Trophoblast cell (in vitro differentiated cells and primary cell): ENCODE measurements around the gene BPIFA3. TPM values are rescaled to one million over a fixed set of nuclear protein-coding genes. Genes with fewer than 3 reads are reported as not detected.

Experiments used
- DNase-seq, 2 donors: peaks; one replicate each; pipeline ENCODE4 v3.0.0-alpha.2; 2016
- H2AFZ ChIP-seq: 2 replicates; pipeline ENCODE4 v1.6.1; 2013; ENCODE audit warnings: low read length, moderate library complexity, mild to moderate bottlenecking; ENCODE audit not compliant: insufficient read depth, poor library complexity
- H2AK5ac ChIP-seq: 2 replicates; pipeline ENCODE4 v1.6.1; 2013; ENCODE audit warnings: mild to moderate bottlenecking, low read length
- H2BK120ac ChIP-seq: 2 replicates; pipeline ENCODE4 v1.6.1; 2013; ENCODE audit warnings: low read length, mild to moderate bottlenecking, moderate library complexity; ENCODE audit not compliant: insufficient read depth, poor library complexity
- H2BK12ac ChIP-seq: 2 replicates; pipeline ENCODE4 v1.6.1; 2013; ENCODE audit warnings: mild to moderate bottlenecking, low read length, moderate library complexity
- H2BK5ac ChIP-seq: 2 replicates; pipeline ENCODE4 v1.6.1; 2013; ENCODE audit warnings: low read length, low read depth, moderate library complexity, mild to moderate bottlenecking; ENCODE audit not compliant: poor library complexity
- H3K14ac ChIP-seq: 2 replicates; pipeline ENCODE4 v1.6.1; 2013; ENCODE audit warnings: mild to moderate bottlenecking, low read length
- H3K18ac ChIP-seq: 2 replicates; pipeline ENCODE4 v1.6.1; 2013; ENCODE audit warnings: mild to moderate bottlenecking, low read length
- H3K23ac ChIP-seq: 2 replicates; pipeline ENCODE4 v1.6.1; 2013; ENCODE audit warnings: low read length
- H3K27ac ChIP-seq: 2 replicates; pipeline ENCODE4 v1.5.1; 2013; ENCODE audit warnings: low read depth, mild to moderate bottlenecking, inconsistent platforms, low read length, moderate library complexity
- H3K27me3 ChIP-seq: 2 replicates; pipeline ENCODE4 v1.6.1; 2013; ENCODE audit warnings: inconsistent platforms, mild to moderate bottlenecking, low read length, moderate library complexity; ENCODE audit not compliant: insufficient read depth
- H3K36me3 ChIP-seq, 2 experiments: 1 replicate in 1 of 2; 2 replicates in 1 of 2; pipeline ENCODE4 v1.6.1; 2013; ENCODE audit warnings: low read length in 2 of 2, mild to moderate bottlenecking in 2 of 2, moderate library complexity in 1 of 2; ENCODE audit not compliant: insufficient read depth in 2 of 2, control insufficient read depth in 1 of 2
- H3K4ac ChIP-seq: 2 replicates; pipeline ENCODE4 v1.6.1; 2013; ENCODE audit warnings: low read depth, mild to moderate bottlenecking, low read length, moderate library complexity
- H3K4me1 ChIP-seq, 2 experiments: 1 replicate in 1 of 2; 2 replicates in 1 of 2; pipeline ENCODE4 v1.6.1; 2013; ENCODE audit warnings: low read length in 2 of 2, mild to moderate bottlenecking in 2 of 2, moderate library complexity in 1 of 2; ENCODE audit not compliant: insufficient read depth in 2 of 2, control insufficient read depth in 1 of 2
- H3K4me2 ChIP-seq: 2 replicates; pipeline ENCODE4 v1.6.1; 2013; ENCODE audit warnings: inconsistent platforms, mild to moderate bottlenecking, low read length, moderate library complexity
- H3K4me3 ChIP-seq: 2 replicates; pipeline ENCODE4 v1.5.1; 2013; ENCODE audit warnings: mild to moderate bottlenecking, low read depth, low read length, inconsistent platforms
- H3K79me1 ChIP-seq: one replicate; pipeline ENCODE4 v1.6.1; 2013; ENCODE audit warnings: low read length
- H3K79me2 ChIP-seq: 2 replicates; pipeline ENCODE4 v1.6.1; 2013; ENCODE audit warnings: low read length, mild to moderate bottlenecking; ENCODE audit not compliant: control insufficient read depth, insufficient read depth, poor library complexity
- H3K9ac ChIP-seq: 2 replicates; pipeline ENCODE4 v1.6.1; 2013; ENCODE audit warnings: mild to moderate bottlenecking, low read length
- H3K9me3 ChIP-seq: 2 replicates; pipeline ENCODE4 v1.6.1; 2013; ENCODE audit warnings: low read depth, mild to moderate bottlenecking, control low read depth, inconsistent platforms, low read length; ENCODE audit not compliant: insufficient read depth
- H4K12ac ChIP-seq: 2 replicates; pipeline ENCODE4 v1.6.1; 2013; ENCODE audit warnings: low read depth, mild to moderate bottlenecking, low read length, moderate library complexity
- H4K8ac ChIP-seq: 2 replicates; pipeline ENCODE4 v1.6.1; 2013; ENCODE audit warnings: low read depth, mild to moderate bottlenecking, low read length, moderate library complexity
- H4K91ac ChIP-seq: one replicate; pipeline ENCODE4 v1.6.1; 2013; ENCODE audit warnings: low read depth, mild to moderate bottlenecking, low read length, moderate library complexity
- WGBS: extraction: QIAGEN DNeasy Blood & Tissue Kit; methylation state at CpG from one replicate; pipeline ENCODE4 v1.1.7; 2013; ENCODE audit warnings: missing lambda C conversion rate; ENCODE audit not compliant: insufficient read length, insufficient coverage; ENCODE audit errors: extremely low coverage; 5-methylcytosine and 5-hydroxymethylcytosine counted together
- polyA plus RNA-seq: library from polyadenylated mRNA; stranded (reverse); fragments of 200-250 nt; gene quantifications from 2 replicates; pipeline ENCODE4 v1.2.3, GENCODE V29; 2013

Gene BPIFA3
- not detected in 2 replicates for polyA plus RNA-seq

- Histone ChIP-seq H3K18ac (no peak within 1 kb of the TSS), H3K4ac (no peak within 1 kb of the TSS), H3K9ac (no peak within 1 kb of the TSS), H4K8ac (no peak within 1 kb of the TSS), H3K79me2 (no peaks in the 10 kb centered on the region), H3K4me3 (no peak within 1 kb of the TSS), H2AFZ (no peak within 1 kb of the TSS), H3K4me1 (no peaks in the 10 kb centered on the region), H3K79me1 (no peaks in the 10 kb centered on the region), H2BK120ac (no peak within 1 kb of the TSS), H3K14ac (no peak within 1 kb of the TSS), H2BK5ac (no peak within 1 kb of the TSS), H4K12ac (no peak within 1 kb of the TSS), H3K23ac (no peak within 1 kb of the TSS), H3K27ac (no peak within 1 kb of the TSS), H3K4me2 (no peak within 1 kb of the TSS), H2AK5ac (no peak within 1 kb of the TSS), H2BK12ac (no peak within 1 kb of the TSS), H4K91ac (no peak within 1 kb of the TSS), H3K9me3 (no peaks in the 10 kb centered on the region), H3K36me3 (no peaks in the 10 kb centered on the region), H3K27me3 (no peaks in the 10 kb centered on the region)
- DNase-seq: no peak
- no CpG with 5 or more reads among the region's 2 CpGs for WGBS
Measured at GRCh38 chr20:33217052-33217451, at the start of gene BPIFA3. Gene BPIFA3, plus strand, starts transcription at chr20:33217352. Its CDS starts 185 bp downstream, at chr20:33217537.

GRCh38 chr20:33167859-33168258, 49.3 kb upstream of the BPIFA3 start, which contains the start of gene BPIFA2:
Gene BPIFA2, plus strand, starts transcription at chr20:33168159. Its CDS starts 987 bp downstream, at chr20:33169146.
- WGBS: no CpG with 5 or more reads among the region's 8 CpGs
- no peak within 1 kb of the TSS for H3K27ac ChIP-seq
- no peaks in the 10 kb centered on the region for H3K4me1 ChIP-seq
- H2AK5ac ChIP-seq: no peak within 1 kb of the TSS
- H3K27me3 ChIP-seq: no peaks in the 10 kb centered on the region
- no peaks in the 10 kb centered on the region for H3K36me3 ChIP-seq
- H3K4ac ChIP-seq: no peak within 1 kb of the TSS
- H3K23ac ChIP-seq: no peak within 1 kb of the TSS
- no peak within 1 kb of the TSS for H3K18ac ChIP-seq
- H3K79me2 ChIP-seq: no peaks in the 10 kb centered on the region
- H2BK120ac ChIP-seq: no peak within 1 kb of the TSS
- H3K4me2 ChIP-seq: no peak within 1 kb of the TSS
- no peak within 1 kb of the TSS for H2BK12ac ChIP-seq
- no peak within 1 kb of the TSS for H2AFZ ChIP-seq
- no peak within 1 kb of the TSS for H4K8ac ChIP-seq
- no peak within 1 kb of the TSS for H3K4me3 ChIP-seq
- no peak within 1 kb of the TSS for H4K91ac ChIP-seq
- no peak within 1 kb of the TSS for H2BK5ac ChIP-seq
- H3K14ac ChIP-seq: no peak within 1 kb of the TSS
- peaks cover 4% of the 10 kb centered on the region for H3K9me3 ChIP-seq
- H4K12ac ChIP-seq: no peak within 1 kb of the TSS
- no peak for DNase-seq
- H3K9ac ChIP-seq: no peak within 1 kb of the TSS
- H3K79me1 ChIP-seq: no peaks in the 10 kb centered on the region

GRCh38 chr20:33169176-33169794, 47.9 kb upstream of the BPIFA3 start:
- Histone ChIP-seq H3K27ac (no peak overlapping the region), H3K9me3 (peaks cover 4% of the 10 kb centered on the region), H3K9ac (no peak overlapping the region), H2AFZ (no peak overlapping the region), H3K18ac (no peak overlapping the region), H3K4ac (no peak overlapping the region), H2BK5ac (no peak overlapping the region), H2AK5ac (no peak overlapping the region), H3K79me2 (no peaks in the 10 kb centered on the region), H2BK120ac (no peak overlapping the region), H3K4me2 (no peak overlapping the region), H3K4me3 (no peak overlapping the region), H2BK12ac (no peak overlapping the region), H3K79me1 (no peaks in the 10 kb centered on the region), H3K4me1 (no peaks in the 10 kb centered on the region), H4K8ac (no peak overlapping the region), H3K23ac (no peak overlapping the region), H4K12ac (no peak overlapping the region), H3K14ac (no peak overlapping the region), H3K27me3 (no peaks in the 10 kb centered on the region), H4K91ac (no peak overlapping the region), H3K36me3 (no peaks in the 10 kb centered on the region)
- WGBS: no CpG with 5 or more reads among the region's 8 CpGs
- peak in 1 of 2 donors; percentile 47 for DNase-seq

GRCh38 chr20:33172781-33173180, 44.4 kb upstream of the BPIFA3 start:
- Histone ChIP-seq H3K4me2 (no peak overlapping the region), H3K4ac (no peak overlapping the region), H2BK12ac (no peak overlapping the region), H3K18ac (no peak overlapping the region), H3K36me3 (no peaks in the 10 kb centered on the region), H3K9ac (no peak overlapping the region), H3K79me2 (no peaks in the 10 kb centered on the region), H3K14ac (no peak overlapping the region), H3K27me3 (no peaks in the 10 kb centered on the region), H4K91ac (no peak overlapping the region), H3K4me3 (no peak overlapping the region), H3K9me3 (no peaks in the 10 kb centered on the region), H3K23ac (no peak overlapping the region), H4K8ac (no peak overlapping the region), H2AFZ (no peak overlapping the region), H3K27ac (no peak overlapping the region), H4K12ac (no peak overlapping the region), H3K4me1 (no peaks in the 10 kb centered on the region), H2AK5ac (no peak overlapping the region), H3K79me1 (no peaks in the 10 kb centered on the region), H2BK120ac (no peak overlapping the region), H2BK5ac (no peak overlapping the region)
- no peak for DNase-seq
- no CpG with 5 or more reads among the region's 7 CpGs for WGBS
